ENCODE data around the gene AFF3. TPM values are rescaled to one million over a fixed set of nuclear protein-coding genes. Genes with fewer than 3 reads are reported as not detected.
"Not testable (repeated sequence)": the region's sequence is repeated elsewhere in the genome, so short reads cannot be mapped to it uniquely, and the experiment has no call there.

AFF3 gene
- polyA plus RNA-seq, 3 donors = 22.1 to 24.9 (median 24.2) TPM

DNA sequence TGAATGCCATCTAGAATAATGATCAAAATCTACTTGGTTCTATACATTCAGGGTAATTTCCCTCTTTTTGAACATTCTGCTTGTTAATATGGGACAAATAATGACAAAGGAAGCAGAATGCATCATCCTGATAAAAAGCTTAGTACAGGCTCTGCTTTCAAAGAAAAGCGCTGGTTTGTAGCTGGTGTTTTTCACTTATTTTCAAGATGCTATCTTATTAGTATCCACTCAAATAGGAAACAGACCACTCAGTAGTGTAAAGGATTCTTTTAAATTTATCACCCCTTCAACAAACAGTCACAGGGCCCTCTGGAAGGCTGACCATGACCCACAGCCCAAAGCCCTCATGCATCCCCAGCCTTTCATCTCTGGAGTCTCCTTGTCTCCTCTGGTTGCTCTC, 18.0 kb upstream of the AFF3 start:
- DNase-seq (ENCODE audit: extremely low read depth in 1 of 11, low read depth in 9 of 11, low spot score in 4 of 11) = no peak

DNA sequence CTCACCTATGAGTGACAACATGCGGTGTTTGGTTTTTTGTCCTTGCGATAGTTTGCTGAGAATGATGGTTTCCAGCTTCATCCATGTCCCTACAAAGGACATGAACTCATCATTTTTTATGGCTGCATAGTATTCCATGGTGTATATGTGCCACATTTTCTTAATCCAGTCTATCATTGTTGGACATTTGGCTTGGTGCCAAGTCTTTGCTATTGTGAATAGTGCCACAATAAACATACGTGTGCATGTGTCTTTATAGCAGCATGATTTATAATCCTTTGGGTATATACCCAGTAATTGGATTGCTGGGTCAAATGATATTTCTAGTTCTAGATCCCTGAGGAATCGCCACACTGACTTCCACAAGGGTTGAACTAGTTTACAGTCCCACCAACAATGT, 9.4 kb upstream of the AFF3 start:
- DNase-seq (ENCODE audit: extremely low read depth in 1 of 11, low read depth in 9 of 11, low spot score in 4 of 11) = not testable (repeated sequence)

DNA sequence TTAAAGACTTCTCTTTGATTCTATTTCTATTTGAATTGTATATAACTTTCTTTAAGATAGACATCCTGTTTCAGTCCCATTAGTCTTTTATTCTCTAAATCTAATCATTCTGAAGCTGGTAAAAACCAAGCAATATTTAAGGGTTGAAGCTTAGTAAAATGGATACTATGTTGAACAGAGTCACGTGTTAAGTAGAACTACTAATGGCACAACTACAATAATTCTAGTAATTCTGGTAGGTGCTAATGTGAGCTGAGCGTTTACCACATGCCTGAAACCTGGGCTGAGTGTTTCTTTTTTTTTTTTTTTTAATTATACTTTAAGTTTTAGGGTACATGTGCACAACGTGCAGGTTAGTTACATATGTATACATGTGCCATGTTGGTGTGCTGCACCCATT, 8.9 kb upstream of the AFF3 start:
- DNase-seq (ENCODE audit: extremely low read depth in 1 of 11, low read depth in 9 of 11, low spot score in 4 of 11) = no peak

DNA sequence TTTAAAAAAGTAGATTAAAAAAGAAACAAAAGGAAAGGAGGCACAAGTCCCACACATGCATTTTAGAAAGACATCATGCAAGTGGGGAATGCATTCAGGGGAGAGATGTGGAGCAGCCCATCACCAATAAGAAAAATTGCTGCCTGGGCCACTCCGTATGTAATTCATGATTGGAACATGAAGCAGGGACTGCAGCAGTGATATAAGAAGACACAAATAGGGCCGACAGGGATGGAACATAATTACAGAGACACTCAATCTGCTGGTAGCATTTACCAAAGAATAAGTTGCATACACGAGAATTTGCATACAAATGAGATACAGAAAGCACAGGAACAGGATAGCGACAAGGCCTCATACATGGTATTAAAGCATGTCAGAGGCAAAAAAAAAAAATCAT, 6.5 kb upstream of the AFF3 start:
- DNase-seq (ENCODE audit: extremely low read depth in 1 of 11, low read depth in 9 of 11, low spot score in 4 of 11) = no peak

DNA sequence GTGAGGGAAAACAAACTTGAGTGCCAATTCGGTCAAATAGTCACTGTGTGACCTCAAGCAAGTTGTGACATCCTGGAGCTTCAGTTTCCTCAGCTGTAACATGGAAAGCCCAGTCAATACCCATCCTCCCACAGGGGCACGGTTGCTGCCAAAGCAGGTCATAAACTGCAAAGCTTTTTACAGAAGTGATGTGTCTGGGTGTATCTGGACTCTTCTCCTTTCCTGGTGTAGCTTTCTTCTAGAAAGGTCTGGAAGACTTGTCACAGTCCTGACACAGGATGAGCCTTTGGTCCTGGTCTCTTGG, 4.2 kb upstream of the AFF3 start:
- no peak for DNase-seq (ENCODE audit: extremely low read depth in 1 of 11, low read depth in 9 of 11, low spot score in 4 of 11)

DNA sequence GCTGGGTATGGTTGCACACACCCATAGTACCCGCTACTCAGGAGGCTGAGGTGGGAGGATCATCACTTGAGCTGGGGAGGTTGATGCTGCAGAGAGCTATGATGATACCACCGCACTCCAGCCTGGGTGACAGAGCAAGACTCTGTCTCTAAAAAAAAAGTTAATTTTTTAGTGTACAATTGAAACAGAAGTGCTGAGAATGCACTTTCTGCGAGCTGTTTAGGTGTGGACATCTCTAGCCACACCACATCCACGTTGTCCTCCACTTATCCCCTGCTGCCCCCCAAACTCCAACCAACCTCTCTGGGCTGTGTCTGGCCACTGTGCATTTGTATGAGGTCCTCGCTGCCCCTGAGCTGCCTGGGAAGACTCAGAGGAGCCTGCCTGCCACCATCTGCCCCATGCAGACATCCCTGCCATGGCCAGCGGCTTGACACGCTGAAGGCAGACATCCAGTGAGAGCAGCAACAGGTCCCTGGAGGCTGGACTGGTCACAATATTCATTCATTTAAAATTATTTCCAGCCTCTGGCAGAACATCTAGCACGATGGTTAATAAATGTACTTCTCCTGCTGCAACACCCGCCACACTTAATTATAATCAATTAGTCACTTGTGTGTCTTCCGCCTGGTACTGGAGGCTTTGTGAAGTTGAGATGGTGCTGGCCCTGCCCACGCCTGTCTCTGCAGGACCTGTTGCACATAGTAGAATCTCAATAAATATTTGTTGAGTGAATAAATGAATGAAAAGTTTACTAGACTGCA, 3.7 kb upstream of the AFF3 start:
- no peak for DNase-seq (ENCODE audit: extremely low read depth in 1 of 11, low read depth in 9 of 11, low spot score in 4 of 11)

DNA sequence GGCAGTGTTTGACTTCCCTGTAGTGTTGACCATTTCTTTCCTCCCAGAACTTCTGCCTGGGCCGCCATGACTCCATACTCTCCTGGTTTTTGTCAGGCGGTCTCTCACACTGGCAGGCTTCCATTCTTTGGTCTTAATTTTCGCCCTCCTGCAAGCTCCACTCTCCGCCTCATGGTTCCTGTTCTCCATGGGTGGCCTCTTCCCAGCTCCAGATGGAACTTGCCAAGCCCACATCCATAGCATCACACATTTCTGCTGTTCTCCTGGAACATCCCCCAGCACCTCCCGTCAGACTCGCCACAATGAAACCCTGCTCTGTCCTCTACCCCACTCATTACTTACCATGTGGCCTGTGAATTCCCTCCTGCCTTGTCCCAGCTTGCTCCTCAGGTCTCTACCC, 896 bp upstream of the AFF3 start:
- DNase-seq (ENCODE audit: extremely low read depth in 1 of 11, low read depth in 9 of 11, low spot score in 4 of 11) = no peak

DNA sequence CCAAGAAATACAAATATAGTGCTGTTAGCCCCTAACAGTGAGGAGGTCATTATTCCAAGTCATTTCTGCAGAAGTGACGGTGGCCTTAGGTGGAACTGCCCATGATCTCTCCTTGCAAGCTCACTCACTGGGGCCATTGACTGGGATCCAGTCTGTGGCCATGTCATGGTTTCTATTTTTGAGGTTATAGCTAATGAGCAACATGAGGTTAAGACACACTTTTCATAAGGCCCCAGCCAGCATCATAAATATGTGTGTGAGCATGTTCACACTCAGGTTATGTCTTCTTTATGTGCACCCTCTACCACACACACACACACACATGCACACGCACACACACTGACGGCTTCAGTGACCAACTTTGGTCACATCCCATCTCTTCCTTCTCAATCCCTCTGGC, 484 bp downstream of the AFF3 start:
- no peak for DNase-seq (ENCODE audit: extremely low read depth in 1 of 11, low read depth in 9 of 11, low spot score in 4 of 11)

DNA sequence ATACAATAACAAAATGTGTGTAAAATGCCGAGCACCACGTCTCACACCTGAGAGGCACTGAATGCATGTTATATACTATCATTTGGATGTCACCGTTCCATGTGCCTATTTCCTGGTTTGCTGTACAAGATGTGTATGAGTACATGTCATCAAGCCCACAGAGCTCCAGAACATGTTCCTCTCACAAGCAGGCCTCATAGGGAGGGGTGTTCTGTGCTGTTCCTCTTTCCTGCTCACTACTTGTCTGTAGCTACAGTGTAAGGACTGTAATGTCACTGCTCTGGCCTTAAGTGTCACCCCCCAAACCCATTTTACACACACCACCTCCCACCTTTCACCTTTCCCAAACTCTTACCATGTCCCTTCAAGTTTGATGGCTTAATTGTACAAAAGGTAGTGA, 1.8 kb downstream of the AFF3 start:
- DNase-seq (ENCODE audit: extremely low read depth in 1 of 11, low read depth in 9 of 11, low spot score in 4 of 11) = no peak

DNA sequence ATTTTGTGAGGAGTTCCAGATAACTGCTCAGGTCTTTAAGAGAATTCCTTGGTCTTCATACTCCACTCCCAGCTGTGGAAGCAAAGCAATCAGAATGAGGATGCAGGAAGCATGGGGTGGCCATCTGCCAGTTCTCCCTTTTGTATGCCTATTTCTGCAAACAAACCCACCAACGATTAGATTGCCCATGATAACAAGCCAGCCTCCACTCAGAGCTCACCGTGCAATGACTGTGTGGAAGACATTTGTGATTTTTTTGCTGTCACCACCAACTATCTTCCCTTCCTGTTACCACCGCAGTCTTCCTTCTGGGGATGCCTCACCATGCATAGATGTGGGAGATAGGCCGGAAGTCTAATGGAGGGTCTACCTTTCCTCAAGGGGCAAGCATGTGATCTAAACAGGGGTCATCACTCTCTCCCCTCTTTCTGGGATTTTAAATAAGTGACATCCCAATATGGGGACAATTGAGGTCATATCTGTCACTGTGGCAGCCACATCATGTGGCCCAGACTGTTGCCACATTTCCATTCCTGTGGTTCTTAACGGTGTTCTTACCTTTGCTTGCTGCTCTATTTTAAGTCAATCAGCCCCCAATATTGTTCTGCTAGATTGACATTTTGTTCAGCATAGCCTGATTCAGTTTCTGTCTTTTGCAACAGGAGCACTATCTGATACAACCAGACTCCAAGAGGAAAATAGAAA, 4.4 kb downstream of the AFF3 start:
- DNase-seq (ENCODE audit: extremely low read depth in 1 of 11, low read depth in 9 of 11, low spot score in 4 of 11) = no peak

DNA sequence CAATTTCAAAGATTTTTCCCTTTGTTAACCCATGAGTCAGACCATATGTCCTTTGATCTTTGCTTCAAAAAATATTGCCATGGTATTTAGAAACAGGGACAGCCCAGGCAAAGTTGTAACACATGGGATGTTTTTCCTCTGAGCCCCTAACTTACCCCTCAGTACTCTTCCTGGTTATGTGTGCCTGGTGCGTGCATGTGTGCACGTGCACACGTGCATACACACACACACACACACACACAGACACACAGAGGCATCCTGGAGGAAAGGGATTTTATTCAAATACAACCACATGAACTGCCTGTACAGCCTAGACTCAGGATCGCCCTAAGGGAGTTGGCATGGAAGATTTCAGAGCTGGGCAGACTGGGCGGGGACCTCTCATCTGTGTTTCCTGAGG, 5.1 kb downstream of the AFF3 start:
- DNase-seq (ENCODE audit: extremely low read depth in 1 of 11, low read depth in 9 of 11, low spot score in 4 of 11) = no peak

DNA sequence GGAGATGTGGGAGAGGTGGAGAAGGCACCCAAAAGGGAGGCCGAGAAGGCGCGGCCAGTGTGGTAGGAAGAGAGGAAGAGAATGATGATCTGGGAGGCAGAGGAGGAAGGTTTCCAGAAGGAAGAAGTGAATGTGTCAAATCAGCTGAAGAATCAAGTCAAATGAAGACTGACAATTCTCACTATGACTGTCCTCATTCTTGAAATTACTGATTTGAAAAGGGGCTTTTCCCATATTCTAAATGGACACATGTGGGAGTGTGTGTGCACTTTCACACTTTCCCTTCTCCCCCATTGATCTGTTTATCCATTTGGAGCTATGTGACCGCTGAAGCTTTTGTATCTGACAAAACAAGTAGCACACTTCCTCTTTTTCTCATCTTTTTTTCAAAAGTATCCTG, 6.1 kb downstream of the AFF3 start:
- no peak for DNase-seq (ENCODE audit: extremely low read depth in 1 of 11, low read depth in 9 of 11, low spot score in 4 of 11)

DNA sequence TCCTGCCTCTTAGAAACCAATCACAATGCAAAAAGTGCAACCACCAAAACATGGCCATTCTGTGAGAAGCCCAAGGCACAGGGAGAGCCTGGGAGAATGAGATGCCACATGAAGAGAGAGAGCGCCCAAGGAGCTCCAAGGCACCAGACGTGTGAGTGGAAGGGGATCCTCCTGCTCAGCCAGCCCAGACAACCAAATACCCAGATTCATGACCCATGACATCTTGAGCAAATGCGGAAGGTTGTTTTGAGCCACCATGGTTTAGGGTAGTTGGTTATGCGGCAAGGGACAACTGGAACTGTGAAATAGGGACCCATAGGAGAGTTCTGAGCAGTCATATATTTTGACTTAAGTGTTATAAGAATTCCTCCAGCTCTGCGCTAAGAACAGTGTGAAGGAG, 7.0 kb downstream of the AFF3 start:
- no peak for DNase-seq (ENCODE audit: extremely low read depth in 1 of 11, low read depth in 9 of 11, low spot score in 4 of 11)

DNA sequence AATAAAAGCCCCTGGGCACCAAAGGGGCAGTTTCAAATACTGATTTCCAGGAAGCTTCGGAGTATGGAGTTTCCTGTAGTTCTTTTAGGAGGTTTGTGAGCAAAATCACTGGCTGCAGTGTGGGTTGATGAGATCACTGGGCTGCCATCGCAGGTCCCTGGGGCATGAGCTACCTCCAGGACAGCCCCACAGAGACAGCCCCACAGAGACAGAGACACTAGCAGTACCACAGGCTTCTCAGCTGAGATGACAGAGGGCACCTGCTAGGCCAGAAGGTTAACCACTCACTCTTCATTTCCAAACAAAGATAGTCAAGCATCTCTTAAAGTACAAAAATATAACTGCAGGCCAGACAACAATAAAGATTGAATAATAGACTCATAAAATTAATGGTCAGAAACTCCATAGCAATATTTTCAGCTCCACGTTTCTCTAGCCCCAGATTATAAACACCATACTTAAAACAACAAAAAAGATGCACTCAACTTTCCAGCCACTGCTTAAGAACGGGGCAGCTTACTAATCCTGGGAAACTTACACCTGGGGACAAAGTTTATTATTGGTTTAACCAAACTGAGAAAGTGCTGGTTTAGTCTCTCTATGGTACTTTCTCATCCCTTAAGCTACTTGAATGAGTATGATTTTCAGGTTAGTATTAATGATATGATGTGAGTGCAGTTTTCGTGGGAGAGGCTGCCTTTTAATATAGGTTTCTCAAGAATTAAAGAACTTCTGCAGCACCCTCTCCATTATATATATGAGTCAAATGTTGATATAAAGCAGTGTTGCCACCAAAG, 11.6 kb downstream of the AFF3 start:
- DNase-seq (ENCODE audit: extremely low read depth in 1 of 11, low read depth in 9 of 11, low spot score in 4 of 11) = no peak

DNA sequence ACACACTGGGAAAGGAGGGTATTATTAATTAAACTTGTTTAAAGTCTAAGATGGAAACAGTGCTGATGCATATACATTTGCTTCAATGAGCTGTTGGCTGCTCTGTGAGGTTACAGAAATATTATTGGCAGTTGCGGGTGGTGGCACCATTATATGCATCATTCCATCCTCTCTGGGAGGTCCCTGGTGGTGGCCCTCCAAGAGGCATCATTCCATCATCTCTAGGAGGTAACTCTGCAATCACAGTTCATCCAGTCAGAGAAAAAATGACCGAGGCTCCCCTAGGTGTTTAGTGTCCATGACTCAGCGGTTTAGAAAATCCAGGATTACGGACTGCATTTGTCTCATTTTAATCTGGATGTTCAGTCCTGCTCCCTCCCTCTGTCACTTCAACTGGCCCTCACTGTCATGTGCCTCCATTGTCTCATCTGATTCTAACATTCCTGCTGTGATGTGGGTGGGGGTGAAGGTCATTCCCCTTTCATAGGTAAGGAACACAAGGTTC, 15.4 kb downstream of the AFF3 start:
- no peak for DNase-seq (ENCODE audit: extremely low read depth in 1 of 11, low read depth in 9 of 11, low spot score in 4 of 11)

DNA sequence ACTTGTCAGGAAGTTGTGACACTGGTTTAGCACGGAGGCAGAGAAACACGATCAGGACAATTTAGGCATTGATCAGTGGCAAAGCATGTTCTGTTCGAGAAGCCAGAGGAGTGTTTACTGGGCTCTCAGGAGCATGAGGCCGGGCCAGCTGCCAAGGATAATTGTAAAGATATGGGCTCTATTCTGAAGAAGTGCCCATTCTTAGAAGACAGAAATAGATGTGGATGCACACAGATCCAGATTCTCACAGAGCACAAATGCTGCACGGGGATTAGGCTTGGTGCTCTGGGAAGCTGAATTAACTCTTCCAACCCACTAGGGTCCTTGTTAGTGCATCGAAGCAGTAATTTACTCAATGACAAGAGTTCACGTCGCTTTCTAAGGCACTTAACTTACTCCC, 16.2 kb downstream of the AFF3 start:
- DNase-seq (ENCODE audit: extremely low read depth in 1 of 11, low read depth in 9 of 11, low spot score in 4 of 11) = no peak

DNA sequence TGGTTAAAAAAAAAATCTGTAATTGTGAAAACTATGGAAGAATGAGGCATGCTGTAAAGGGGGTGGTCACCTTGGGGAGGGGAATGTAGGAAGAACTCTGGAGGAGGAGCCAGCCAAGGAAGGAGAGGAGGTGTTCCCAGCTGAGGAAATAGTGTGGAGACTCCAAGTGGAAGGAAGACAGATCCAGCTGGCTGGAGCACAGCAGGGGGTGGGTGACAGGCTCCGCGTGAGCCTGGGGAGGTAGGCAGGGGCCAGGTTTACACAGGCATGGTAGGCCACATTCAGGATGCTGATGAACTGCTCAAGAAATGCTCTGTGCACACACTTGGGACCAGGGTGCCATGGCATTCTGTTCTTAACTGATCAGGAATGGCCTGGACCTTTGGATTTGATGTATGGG, 16.8 kb downstream of the AFF3 start:
- no peak for DNase-seq (ENCODE audit: extremely low read depth in 1 of 11, low read depth in 9 of 11, low spot score in 4 of 11)

DNA sequence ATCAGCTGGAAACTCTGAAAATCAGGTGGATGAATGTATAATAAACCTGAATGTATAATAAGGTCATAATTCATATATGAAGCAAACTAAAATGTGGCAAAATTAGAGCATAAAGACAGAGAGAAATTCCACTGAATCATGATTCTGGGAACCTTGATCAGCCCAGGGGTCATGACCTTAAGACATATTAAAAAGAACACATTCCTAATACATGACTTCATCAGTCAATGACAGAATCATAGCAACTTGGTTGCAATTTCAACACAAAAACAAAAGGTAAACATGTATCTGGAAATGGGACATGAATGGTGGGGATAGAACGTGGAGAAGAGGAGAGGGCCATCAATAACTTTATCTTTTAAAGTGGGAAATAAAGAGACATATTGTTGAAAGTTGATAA, 17.6 kb downstream of the AFF3 start:
- DNase-seq (ENCODE audit: extremely low read depth in 1 of 11, low read depth in 9 of 11, low spot score in 4 of 11) = no peak

DNA sequence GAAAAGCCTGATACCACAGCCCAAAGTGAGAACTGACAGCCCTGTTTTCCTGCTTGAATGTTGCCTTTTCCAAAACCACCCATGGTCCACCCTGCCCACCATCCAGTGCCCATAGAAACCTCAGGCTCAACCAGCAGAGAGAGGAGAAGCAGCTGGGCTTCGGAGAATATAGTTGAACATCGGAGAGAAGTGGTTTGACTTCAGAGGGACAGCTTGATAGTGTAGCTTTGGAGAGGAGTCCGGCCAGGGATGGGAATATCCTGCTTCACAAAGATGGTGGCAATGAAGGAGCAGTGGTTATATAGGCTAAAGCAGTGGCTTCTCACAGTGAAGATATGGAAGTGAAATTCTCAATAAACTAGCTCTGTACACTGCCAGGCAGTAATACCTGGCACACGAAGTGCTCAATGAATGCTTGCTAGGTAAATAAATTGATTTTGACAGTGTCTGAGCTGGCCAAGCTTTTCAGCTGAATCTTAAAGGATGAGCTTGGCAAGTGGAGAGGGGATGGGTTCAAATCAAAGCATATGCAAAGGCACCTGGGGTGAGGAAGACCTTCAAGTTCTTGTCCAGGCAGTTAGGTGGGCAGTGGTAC, 21.2 kb downstream of the AFF3 start:
- no peak for DNase-seq (ENCODE audit: extremely low read depth in 1 of 11, low read depth in 9 of 11, low spot score in 4 of 11)

DNA sequence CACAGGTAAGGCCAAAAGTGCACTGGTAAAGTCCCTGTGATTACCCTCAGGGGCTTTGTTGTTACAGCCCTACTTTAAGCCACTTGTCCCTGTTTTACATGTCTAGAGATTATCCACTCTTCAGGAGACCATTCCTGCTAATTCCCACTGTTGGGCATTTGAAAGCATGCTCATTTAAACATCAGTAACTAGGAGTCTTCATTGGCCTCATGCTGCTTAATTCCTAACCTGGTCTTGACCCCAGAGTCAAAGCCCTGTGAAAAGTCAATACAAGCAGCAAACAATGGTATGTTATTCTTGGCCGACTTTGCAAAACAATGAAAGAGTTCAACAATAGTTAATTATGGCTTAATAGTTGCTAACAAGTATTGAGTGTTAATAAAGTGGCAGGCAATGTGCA, 23.2 kb downstream of the AFF3 start:
- DNase-seq (ENCODE audit: extremely low read depth in 1 of 11, low read depth in 9 of 11, low spot score in 4 of 11) = no peak

Data from renal cortex interstitium (tissue), 11 donors.